ENCODE measurements around the gene NBAS.
A peak's percentile ranks its signal among the peaks of the same experiment; 100 is the strongest.

NBAS gene

DNA sequence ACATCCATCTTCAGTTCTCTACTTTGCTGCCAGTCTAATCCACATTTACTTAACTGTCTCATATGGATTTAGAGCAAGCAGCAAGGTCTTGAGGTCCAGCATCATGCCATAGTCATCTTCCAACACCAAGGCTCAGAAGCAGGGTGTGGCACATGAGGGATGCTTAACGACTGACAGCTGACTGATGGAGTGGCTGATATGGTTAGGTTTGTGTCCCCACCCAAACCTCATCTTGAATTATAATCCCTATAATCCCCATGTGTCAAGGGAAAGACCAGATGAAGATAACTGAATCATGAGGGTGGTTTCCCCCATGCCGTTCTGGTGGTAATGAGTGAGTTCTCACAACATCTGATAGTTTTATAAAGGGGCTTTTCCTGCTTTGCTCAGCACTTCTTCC lies 257.3 kb downstream of the NBAS start:
- DNase-seq (ENCODE audit: low read depth) = no peak

DNA sequence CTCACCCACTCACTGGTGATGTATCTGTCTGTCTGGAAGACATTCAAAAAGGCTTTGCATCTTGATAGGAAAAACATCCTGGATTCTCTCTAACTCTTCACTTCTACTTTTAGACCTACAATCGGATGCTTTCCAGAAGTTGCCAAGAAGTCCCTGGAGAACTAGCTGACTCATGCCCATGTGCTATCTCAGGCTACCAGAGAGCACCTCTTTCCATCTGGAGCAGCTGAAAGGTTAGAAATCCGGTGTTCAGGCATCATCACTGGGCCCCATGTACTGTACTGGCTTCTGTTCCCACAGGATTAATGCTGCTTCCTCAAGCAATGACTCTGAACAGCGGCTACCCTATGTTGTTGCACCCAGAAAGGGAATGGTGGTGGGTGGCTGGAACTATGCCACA lies 259.0 kb downstream of the NBAS start:
- peak; percentile 51 for DNase-seq (ENCODE audit: low read depth)

DNA sequence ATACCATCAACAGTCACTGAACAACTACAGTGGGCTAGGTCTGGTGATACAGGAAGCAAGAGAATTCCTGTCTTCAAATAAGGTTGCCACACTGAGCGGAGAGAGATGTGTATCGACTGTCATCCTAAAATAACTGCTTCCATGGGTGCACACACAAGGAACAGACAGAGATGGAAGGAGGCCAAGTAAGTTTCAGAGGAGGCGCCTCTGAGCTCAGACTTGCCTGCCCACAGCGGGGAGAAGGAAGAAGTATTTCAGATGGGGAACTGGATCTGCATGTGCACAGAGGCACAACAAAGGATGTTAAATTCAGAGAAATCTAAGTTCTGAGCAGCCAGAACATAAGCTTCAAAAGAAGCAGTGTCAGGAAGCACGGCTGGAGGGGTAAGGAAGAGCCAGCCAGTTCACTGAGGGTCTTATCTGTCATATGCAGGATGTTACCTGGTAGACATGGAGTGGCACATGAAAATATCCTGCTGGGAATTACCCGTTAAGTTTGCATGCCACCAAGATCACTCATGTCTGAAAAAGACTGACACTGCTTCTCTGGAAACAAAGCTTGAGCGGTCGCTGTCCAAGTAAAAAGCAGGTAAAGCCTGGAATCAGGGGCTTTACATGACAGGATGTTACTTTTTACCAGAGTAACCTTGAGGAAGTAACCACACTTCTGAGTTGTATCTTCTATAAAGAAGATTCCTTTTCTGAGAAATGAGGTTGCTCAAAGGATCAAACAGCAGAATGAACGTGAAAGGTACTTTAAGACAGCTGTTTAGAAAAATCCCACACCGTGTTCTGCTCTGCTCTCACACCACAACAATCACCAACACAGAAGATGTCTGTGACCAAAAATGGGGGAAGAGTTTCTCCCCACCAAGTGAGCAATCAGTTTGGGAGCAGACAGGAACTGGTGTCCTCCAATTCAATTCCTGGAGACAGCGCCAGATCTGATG lies 260.2 kb downstream of the NBAS start:
- no peak for DNase-seq (ENCODE audit: low read depth)

DNA sequence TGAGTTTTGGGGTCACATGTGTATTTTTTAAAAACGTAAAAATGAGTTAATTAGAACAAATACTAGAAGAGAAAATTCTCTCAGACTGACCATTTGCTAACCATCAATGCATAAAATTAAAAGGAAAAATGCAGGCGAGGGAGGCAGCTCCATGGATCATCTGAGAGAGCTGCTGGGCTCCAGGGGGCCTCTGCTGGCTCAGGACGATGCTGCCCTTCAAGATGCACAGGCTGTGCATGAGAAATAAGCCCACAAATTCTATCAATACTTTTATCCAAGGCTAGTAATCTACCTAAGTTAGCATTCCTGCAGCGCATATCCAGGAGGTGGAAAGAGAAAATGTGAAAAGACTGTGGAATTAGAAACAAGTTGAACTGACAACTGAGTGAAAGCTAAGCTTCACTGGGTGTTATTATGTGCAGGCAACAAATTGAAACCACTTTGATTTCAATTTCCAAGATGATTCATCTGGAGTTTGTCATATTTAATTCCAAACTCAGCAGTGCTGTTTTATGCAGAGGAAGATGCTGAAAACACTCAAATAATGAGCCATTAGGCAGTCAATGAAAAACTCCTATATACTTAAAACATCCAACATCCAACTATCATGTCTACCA lies 261.1 kb downstream of the NBAS start:
- DNase-seq (ENCODE audit: low read depth) = peak; percentile 9

DNA sequence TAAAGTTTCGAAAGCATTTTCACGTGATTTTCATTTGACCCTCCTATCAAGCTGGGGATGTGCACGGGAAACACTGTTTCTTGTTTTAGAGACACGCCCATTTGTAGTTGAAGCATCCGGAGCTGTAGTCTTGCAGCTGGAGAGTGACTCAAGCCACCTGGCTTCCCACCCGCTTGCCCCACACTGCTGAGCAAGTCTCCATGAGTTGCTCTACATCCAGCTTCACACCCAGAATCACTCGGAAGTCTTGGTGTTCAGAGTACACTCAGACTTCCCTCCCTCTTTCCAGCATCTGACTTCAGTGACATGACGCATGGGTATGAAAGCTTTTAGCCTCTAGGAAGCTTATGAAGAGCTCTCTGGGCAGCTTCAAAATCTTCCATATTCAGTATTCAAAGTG lies 262.4 kb downstream of the NBAS start:
- DNase-seq (ENCODE audit: low read depth) = peak; percentile 56

DNA sequence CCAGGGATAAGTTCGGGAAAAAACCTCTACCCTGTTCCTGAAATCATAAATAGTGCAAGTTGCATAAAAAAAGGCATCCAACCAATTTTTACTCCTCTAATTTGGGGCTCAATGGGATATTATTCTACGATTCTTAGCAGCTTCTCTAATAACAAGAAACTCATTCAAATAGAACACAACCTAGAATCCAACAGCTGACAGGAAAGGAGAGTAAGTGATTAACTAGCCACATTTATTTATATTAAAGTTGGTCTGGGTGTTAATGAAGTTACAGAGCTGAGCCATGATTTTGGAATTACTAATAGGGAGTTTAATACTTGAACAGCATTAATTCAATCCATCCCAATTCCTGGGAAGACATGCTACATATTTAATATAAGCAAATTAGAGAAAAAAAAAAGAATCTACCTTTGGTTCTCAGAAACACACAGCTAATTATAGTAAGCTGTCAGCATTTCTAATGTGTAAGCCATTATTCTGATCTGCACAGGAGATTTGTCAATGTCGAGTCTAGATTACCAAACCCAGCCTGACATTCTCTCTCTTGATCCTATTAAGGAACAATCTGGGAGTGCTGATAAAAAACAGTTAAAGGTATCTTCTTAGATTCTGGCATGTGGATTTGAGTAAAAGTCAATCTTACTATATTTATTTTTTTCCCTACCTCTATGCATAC lies 267.7 kb downstream of the NBAS start:
- DNase-seq (ENCODE audit: low read depth) = no peak

DNA sequence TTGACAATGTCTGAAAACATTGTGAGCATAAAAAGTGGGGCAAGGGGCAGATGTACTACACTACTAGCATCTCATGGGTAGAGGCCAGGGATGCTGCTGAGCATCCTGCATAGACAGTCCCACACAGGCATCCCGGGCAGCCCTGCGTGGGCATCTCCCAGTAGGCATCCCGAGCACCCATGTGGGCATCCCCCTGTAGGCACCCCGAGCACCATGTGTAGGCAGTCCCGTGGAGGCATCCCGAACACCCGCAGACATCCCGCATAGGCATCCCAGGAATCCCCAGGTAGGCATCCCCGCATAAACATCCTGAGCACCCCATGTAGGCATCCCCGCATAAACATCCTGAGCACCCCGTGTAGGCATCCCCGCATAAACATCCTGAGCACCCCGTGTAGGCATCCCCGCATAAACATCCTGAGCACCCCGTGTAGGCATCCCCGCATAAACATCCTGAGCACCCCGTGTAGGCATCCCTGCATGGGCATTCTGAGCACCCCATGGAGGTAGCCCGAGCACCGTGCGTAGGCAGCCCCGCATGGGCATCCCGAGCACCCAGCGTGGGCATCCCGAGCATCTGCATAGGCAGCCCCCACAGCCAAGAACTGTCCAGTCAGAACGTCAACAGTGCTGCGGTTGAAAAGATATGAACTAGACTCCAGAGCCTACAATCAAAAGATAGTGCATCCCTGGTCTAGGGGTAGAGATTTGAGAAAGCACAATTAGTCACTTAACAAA lies 273.5 kb downstream of the NBAS start:
- no peak for DNase-seq (ENCODE audit: low read depth)

DNA sequence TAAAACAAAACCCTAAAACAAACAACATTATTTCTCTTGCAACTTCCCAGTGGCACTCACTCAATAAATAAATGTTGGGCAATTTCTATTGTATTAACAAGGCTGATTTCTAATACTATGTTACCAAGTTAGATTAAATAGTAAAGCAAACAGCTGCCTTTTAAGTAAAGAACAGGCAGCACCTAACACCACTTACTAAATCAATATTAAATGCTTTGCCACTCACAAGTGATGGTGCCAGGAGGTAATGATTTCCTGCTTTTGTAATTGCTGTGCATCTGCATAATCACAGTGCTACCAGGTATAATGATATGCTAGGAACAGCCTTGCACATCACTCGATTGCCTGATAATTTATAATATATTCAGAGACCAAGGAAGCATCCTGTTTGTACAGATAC lies 276.5 kb downstream of the NBAS start:
- DNase-seq (ENCODE audit: low read depth) = no peak

DNA sequence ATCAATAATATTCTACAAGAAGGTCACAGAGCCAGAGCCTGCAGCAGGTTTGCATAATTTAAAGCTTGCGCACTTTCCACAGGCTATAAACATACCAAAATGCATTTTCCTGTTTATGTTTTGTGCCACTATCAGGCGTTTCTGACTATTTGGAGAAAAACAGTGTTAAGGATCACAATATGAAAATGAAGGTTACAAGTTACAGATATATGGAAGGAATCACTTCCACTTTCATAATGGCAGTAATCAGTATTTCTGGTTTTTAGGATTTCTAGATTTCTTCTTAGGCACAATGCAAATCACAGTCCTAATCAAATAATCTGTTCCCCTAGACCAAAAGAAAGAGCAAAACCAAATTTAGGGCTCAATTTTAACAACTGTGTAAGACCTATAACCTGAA lies 279.5 kb downstream of the NBAS start:
- DNase-seq (ENCODE audit: low read depth) = no peak

DNA sequence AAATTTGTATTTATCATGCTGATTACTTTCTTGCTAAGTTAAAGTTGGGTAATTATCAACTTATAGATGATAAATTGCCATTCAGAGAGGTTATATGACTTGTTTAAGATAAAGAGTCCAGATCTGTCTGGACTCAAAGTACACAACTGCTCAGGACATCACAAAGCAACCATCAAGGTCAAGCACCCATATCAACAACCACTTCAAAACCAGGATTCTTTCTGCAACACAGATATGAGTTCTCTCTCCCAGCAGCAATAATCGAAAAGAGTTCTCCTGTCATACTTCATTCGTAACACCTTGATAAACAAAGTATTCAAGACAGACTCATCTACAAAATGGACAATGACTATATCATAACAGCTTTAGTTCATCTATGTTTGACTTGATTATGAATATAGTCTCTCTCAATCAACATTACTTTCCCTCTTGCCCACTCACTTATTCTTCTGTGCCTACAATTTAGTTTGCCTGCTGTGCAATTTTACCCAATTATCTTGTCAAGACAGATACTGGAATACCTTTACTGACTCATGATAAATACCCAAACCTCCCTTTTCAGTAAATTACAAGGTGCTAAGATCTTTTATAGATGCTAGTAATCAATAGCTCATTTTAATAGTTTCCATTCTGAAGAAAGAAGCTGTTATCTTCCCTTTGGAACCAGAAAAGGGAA lies 281.8 kb downstream of the NBAS start:
- DNase-seq (ENCODE audit: low read depth) = no peak

DNA sequence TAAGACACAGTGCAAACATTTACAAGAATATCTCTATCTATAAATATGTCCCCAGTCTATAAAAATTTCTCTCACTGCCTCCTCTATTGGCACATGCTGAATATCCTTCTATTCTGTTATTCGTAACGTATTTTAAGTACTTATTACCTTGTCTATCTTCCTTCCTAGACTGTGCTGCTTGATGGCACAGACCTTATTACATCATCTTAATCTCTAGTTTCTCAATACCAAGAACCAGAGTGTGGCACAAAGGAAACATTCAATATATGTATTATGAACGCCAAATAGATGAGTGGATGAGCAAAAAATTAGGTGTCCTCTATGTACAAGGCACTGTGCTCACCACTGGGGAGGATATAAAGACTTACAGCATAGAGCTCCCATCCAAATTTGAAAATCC lies 282.8 kb downstream of the NBAS start:
- no peak for DNase-seq (ENCODE audit: low read depth)

DNA sequence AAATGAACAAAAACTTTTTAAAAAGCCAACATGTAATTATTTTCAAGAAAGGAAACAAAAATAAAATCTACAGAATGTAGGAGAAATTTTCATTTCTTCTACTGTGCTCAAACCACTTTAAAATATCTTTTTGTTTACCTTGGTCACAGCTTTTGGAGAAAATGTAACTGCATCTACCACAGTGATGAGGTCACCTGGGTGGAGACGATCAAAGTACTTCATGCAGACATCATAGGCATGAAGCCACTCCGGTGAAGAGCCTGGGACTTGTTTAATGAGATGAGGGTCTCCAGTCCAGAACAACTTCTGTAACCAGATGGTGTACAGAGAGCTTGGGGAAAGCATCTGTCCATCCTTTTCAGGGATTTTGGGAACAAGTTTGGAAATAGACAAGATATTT lies 285.8 kb downstream of the NBAS start:
- no peak for DNase-seq (ENCODE audit: low read depth)

DNA sequence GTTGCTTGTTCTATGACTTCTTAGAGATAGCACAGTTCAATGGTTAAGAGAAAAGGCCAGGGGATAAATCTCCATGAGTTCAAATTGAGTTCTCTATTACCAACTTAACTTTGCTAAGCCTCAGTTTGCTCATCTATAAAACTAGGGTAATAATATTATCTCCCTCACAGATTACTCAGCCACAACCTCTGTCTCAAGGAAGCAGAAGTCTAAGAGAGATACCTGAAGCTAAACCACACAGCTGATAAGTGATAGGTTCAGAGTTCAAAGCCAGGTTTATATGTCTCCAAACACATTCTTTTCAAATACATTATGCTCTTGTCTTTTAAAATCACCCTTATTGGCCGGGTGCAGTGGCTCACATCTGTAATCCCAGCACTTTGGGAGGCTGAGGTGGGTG lies 287.7 kb downstream of the NBAS start:
- DNase-seq (ENCODE audit: low read depth) = no peak

DNA sequence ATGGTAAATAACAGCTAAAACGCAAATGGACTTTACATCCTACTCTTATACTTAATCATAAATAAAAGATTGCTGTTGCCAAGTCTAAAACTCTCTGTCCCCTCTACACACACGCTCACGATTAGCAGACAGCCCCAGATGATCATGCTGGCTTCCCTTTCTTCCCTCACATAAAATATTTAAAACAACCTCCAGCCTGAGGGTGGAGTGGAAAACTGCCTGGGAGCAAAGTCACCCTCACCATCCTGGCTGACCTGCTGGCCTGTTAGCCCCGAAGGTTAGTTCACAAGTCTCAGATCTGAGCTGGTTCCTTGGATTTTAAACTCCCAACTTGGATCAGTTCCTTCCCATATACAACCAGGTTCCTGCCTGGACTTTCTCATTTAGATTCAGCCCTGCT lies 288.2 kb downstream of the NBAS start:
- no peak for DNase-seq (ENCODE audit: low read depth)

DNA sequence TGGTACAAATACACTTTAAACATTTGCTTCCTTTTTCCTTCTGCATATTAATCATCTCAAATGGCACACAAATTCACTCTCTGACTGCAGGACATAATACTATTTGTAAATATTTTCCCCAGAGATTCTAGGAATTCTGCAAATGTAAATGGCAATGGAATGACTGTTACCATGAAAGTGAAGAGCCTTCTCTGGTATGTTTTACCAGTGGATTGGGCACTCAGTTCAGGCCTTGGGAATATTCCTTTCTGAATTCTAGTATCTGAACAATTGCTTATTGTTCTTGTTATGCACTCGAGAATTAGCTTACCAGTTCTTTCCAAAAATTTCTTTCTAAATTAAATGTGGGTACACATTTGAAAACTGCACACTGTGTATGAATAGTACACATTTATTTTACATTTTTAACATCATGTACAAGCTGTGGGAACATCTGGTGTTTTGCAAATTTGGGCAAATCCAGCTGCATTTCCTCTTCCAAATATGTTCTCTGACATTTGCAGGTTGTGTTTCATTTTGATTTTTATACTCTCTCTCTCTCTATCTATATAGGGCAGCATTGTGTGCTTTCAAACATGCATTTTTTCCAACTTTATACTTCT lies 289.1 kb downstream of the NBAS start:
- no peak for DNase-seq (ENCODE audit: low read depth)

DNA sequence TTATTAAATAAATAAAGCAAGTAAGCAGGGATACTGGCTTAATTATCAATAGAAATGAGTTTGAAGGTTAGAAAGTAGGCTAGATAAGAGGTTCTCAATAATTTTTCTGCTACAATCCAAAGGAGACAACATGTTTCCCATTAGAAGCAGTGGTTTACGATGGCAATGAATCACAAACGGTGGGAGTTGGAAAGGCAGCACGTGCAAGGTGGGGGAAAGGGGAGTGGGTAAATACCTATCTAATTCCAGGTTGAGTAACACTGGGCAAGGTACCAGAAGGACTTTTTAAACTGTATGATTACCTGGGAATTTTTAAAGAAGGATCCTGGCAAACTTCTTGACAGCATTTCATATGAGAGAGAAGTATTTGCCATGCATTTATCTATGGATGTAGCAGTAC lies 289.9 kb downstream of the NBAS start:
- DNase-seq (ENCODE audit: low read depth) = no peak

DNA sequence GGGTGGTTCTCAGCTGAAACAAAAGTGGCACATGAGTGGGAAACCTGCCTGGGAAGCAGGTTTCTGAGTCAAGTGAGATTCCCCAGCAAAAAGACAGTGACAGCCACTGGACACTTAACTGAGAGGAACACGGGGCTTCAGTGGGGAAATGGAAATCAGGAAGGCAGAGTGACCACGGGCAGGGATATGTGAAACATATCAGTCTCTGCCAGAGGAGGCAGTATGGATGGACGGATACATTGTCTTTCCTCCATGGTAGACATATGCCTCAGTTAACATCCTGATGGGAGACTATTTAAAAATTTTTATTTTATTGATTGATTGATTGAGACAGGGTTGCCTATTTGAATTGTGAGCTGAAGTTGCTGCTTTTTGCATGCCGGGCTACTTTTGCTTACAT lies 292.1 kb downstream of the NBAS start:
- no peak for DNase-seq (ENCODE audit: low read depth)

DNA sequence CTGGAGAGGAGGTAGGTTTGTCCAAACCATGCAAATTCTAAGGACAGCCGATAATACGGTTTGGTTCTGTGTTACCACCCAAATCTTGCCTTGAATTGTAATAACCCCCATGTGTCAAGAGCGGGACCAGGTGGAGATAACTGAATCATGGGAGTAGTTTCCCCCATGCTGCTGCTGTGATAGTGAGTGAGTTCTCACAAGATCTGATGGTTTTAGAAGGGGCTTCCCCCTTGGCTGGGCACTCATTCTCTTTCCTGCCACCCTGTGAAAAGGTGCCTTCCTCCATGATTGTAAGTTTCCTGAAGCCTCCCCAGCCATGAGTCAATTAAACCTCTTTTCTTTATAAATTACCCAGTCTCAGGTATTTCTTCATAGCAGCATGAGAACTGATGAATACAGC lies 295.2 kb downstream of the NBAS start:
- no peak for DNase-seq (ENCODE audit: low read depth)

DNA sequence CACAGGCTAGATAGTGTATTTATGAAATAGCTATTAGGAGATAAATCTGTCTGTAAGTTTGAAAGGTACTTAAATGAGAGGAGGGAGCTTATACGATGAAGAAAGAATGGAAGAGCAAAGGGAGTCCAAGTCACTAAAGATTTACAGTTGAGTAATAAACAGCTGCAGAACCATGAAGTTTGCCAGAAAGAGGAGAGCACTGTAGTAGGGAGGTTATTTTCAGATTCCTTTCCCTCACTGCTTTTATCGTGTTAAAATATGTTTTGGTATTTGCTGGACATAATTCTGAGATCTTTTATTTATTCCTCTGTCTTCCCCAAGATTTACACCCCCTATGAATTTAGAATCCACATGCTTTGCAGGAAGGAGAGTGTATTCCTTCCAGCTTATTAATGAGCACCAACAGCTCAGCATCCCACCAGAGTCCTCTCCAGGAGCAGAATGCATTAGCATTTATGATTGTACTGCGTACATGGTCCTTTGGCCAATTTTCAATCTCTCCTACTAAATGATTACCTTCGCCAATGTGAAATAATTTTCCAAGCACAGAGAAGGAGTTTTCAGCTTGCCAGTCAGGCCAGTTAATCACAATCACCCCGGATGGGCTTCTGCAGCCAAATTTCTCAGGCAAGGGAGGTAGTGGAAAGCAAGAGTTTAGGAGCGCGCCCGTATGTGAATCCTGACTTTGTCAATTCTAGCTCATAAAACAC lies 297.0 kb downstream of the NBAS start:
- DNase-seq (ENCODE audit: low read depth) = no peak

DNA sequence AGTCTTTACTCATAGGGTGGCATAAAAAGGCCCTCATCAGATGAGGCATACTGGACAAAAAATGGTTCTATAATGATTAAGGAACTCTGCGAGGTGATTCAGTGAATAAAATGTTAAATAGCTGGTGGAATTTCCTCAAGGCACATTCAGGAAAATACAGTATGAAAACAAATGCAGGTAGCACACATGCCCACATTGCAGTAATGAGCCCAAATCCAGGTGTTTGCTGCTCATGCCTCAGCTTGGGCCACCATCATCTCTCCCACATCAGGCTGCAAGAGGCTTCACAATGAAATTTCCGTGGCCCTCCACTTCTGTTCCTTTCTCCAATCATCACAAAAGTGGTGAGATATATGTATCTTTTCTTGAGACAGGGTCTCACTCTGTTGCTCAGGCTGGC lies 298.3 kb downstream of the NBAS start:
- DNase-seq (ENCODE audit: low read depth) = no peak

DNA sequence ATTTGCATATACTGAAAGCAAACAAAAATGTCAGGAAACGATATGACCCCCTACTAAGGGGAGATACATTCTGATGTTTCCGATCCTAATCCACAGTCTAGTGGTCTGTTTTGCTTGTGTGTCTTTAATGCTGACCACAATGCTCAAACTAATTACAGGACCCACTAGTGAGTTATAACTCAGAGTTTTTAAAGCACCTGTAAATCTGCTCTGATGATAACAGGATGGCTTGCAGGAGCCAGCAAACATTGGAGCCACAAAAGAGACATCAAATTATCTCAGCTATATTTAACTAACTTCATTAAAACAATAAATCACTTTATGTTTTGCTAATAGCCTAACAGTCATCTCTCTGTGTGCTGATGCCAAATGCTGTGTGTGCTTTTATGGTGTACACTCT lies 300.3 kb downstream of the NBAS start:
- no peak for DNase-seq (ENCODE audit: low read depth)
